HEK293 (cell line): ENCODE results near the gene NKX1-1.

Experiments used
- CTCF ChIP-seq: fragments of 450-650 bp; formaldehyde crosslinking; IDR thresholded peaks from 2 replicates; pipeline ENCODE4 v1.5.1; 2016; ENCODE audit warnings: missing biosample characterization, missing genetic modification characterization
- MYNN ChIP-seq: fragments of 450-650 bp; formaldehyde crosslinking; IDR thresholded peaks from 2 replicates; pipeline ENCODE4 v1.5.1; 2016; ENCODE audit warnings: missing biosample characterization, missing genetic modification characterization, borderline replicate concordance
- YY1 ChIP-seq: fragments of 450-650 bp; formaldehyde crosslinking; IDR thresholded peaks from 2 replicates; pipeline ENCODE4 v1.5.1; 2018; ENCODE audit warnings: missing biosample characterization, missing genetic modification characterization
- ZNF704 ChIP-seq: fragments of 450-650 bp; formaldehyde crosslinking; IDR thresholded peaks from 2 replicates; pipeline ENCODE4 v1.5.1; 2016; ENCODE audit warnings: missing biosample characterization, missing genetic modification characterization

- TF ChIP-seq YY1 (tag by site-specific recombination), result no peak
- TF ChIP-seq MYNN (tag by site-specific recombination), result no peak
- no peak for TF ChIP-seq CTCF (tag by site-specific recombination)
- no peak for TF ChIP-seq ZNF704 (tag by site-specific recombination)
These were observed 31.6 kb downstream of the NKX1-1 start for GRCh38 chr4:1374706-1375045.
